ENCODE data around the gene TAS1R3.
A peak's percentile ranks its signal among the peaks of the same experiment; 100 is the strongest.

Gene TAS1R3

DNA sequence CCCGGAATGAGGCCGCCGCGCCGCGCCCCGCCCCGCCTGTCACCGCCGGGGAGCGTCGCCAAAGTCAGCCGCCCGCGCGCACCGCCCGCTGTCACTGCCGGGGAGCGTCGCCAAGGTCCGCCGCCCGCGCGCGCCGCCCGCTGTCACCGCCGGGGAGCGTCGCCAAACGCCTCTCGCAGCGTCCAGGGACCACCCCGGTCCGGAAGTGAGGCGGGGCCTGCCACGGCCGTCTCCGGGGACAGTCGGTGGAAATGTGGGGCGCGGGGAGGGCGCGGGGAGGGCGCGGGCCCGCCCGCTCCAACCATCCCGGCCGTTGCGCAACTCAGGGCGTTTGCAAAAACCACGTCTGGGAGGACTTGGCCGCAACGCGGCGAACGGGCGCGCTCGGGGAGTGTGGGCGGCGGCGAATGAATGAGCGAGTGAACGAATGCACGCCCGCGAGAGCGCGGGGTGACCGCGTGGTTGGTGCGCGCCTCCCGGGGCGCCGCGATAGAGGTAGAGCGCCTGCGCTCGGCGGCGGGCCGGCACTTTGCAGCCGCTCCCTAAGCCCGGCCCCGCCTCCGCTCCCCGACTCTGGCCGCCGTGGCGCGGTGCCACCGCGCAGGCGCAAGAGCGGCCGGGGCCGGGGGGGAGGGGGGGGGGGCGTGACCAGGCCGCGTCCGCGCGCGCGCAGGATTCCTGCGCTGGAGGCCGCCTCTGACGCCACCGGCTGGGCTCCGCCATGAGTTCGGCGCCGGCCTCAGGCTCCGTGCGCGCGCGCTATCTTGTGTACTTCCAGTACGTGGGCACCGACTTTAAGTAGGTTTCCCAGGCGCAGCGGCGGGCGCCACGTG, 22.9 kb upstream of the TAS1R3 start, which contains the start of the genes ACAP3 and PUSL1:
Gene ACAP3, minus strand, starts transcription at position 8 of the 833 bp plus-strand sequence. CDS start 115 bp downstream, outside the sequence.
Gene PUSL1, plus strand, starts transcription at position 675 of the 833 bp plus-strand sequence. Its CDS starts 47 bp downstream, at position 722.
- TF ChIP-seq, protein P1, sequence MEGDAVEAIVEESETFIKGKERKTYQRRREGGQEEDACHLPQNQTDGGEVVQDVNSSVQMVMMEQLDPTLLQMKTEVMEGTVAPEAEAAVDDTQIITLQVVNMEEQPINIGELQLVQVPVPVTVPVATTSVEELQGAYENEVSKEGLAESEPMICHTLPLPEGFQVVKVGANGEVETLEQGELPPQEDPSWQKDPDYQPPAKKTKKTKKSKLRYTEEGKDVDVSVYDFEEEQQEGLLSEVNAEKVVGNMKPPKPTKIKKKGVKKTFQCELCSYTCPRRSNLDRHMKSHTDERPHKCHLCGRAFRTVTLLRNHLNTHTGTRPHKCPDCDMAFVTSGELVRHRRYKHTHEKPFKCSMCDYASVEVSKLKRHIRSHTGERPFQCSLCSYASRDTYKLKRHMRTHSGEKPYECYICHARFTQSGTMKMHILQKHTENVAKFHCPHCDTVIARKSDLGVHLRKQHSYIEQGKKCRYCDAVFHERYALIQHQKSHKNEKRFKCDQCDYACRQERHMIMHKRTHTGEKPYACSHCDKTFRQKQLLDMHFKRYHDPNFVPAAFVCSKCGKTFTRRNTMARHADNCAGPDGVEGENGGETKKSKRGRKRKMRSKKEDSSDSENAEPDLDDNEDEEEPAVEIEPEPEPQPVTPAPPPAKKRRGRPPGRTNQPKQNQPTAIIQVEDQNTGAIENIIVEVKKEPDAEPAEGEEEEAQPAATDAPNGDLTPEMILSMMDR (conservative IDR thresholded peaks at IDR 0.05; ENCODE audit: low read depth, low read length): no peak
- peak; percentile 62 for DNase-seq (ENCODE audit: low read depth)
- H3K4me3 ChIP-seq (ENCODE audit: low read length): peak within 1 kb of the TSS; percentile 61

DNA sequence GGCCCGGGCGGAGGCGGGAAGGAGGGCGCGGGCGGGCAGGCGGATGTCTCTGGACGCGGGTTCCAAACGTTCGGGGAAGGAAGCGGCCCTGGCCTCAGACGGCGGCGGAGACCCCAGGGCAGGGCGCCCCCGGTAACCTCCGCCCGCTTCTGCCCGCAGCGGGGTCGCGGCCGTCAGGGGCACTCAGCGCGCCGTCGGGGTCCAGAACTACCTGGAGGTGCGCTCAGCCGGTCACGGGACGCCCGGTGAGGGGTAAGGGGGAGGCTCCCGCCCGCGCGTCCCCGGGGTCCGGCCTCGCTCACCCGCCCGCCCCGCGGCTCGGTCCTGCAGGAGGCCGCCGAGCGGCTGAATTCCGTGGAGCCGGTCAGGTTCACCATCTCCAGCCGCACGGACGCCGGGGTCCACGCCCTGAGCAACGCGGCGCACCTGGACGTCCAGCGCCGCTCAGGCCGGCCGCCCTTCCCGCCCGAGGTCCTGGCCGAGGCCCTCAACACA, 22.3 kb upstream of the TAS1R3 start:
- peak overlapping the region; percentile 48 for H3K4me3 ChIP-seq (ENCODE audit: low read length)
- TF ChIP-seq, protein P1 (conservative IDR thresholded peaks at IDR 0.05; ENCODE audit: low read depth, low read length): no peak
- no peak for DNase-seq (ENCODE audit: low read depth)

GRCh38 chr1:1309251-1310108, 21.6 kb upstream of the TAS1R3 start:
- peak overlapping the region; percentile 48 for H3K4me3 ChIP-seq (ENCODE audit: low read length)
- TF ChIP-seq, protein P1 (conservative IDR thresholded peaks at IDR 0.05; ENCODE audit: low read depth, low read length): no peak
- no peak for DNase-seq (ENCODE audit: low read depth)

- no peak for DNase-seq (ENCODE audit: low read depth)
- no peak overlapping the region for H3K4me3 ChIP-seq (ENCODE audit: low read length)
- TF ChIP-seq, protein P1 (conservative IDR thresholded peaks at IDR 0.05; ENCODE audit: low read depth, low read length): no peak
These were observed 21.0 kb upstream of the TAS1R3 start for GRCh38 chr1:1310109-1310385.

DNA sequence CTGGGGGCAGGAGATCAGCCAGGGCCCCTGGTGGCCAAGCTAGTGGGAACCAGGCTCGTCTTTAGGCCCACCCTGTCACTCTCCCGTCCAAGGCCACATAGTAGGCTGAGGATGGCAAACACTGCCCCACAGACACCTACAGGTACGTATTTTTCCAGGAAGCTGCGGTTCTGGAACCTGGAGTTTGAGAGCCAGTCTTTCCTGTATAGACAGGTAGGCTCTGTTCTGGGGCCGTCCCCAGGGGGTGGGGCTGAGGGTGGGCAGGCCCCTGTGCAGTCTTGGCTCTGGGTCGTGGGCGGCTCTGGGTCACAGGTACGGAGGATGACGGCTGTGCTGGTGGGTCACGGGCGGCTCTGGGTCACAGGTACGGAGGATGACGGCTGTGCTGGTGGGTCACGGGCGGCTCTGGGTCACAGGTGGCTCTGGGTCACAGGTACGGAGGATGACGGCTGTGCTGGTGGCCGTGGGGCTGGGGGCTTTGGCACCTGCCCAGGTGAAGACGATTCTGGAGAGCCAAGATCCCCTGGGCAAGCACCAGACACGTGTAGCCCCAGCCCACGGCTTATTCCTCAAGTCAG, 20.5 kb upstream of the TAS1R3 start:
- TF ChIP-seq, protein P1 (conservative IDR thresholded peaks at IDR 0.05; ENCODE audit: low read depth, low read length): no peak

GRCh38 chr1:1311107-1312104, 19.7 kb upstream of the TAS1R3 start:
- DNase-seq (ENCODE audit: low read depth): no peak
- TF ChIP-seq, protein P1 (conservative IDR thresholded peaks at IDR 0.05; ENCODE audit: low read depth, low read length): no peak
- no peak overlapping the region for H3K4me3 ChIP-seq (ENCODE audit: low read length)

More for the DNA sequence above, 20.5 kb upstream of the TAS1R3 start:
- DNase-seq (ENCODE audit: low read depth): no peak
- no peak overlapping the region for H3K4me3 ChIP-seq (ENCODE audit: low read length)

All from retinal pigment epithelial cell (primary cell).